ENCODE measurements around the gene ABCF3. TPM values are rescaled to one million over a fixed set of nuclear protein-coding genes. Genes with fewer than 3 reads are reported as not detected.

Gene ABCF3
- polyA plus RNA-seq, 1 donor (not counting 4 experiments of a cell fraction or from before 2014, with no cell fraction given) = 39.2 TPM

DNA sequence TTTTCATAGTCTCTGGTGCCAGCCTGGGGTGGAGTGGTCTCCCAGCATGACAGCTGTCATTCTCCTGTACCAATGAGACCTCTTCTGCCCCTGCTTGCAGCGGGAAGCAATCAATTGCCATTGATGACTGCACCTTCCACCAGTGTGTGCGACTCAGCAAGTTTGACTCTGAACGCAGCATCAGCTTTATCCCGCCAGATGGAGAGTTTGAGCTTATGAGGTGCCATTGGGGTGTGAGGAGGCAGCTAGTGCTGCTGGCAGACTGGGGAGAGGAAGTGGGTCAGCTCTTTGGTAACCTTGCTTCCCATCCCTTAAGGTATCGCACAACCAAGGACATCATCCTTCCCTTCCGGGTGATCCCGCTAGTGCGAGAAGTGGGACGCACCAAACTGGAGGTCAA lies 4.4 kb upstream of the ABCF3 start:
- H3K4me2 ChIP-seq (ENCODE audit: control insufficient read depth, extremely low read depth, insufficient read depth, low read depth, low read length) = no peak overlapping the region
- DNase-seq (ENCODE audit: low read depth, low spot score) = no peak
- no peaks in the 10 kb centered on the region for H4K20me1 ChIP-seq (ENCODE audit: control insufficient read depth, extremely low read depth, insufficient read depth, low read length)
- H2AFZ ChIP-seq (ENCODE audit: control insufficient read depth, low read length) = no peak overlapping the region
- dilution Hi-C loops (cut with MboI; ENCODE audit: extremely low pct_ligation_motif_present, low sequenced_read_pairs) = no loop called here
- no peak overlapping the region for H3K27ac ChIP-seq (ENCODE audit: control insufficient read depth, insufficient read depth, low read length)
- no peaks in the 10 kb centered on the region for H3K27me3 ChIP-seq (ENCODE audit: control insufficient read depth, extremely low read depth, insufficient read depth, low read length)
- no peak overlapping the region for H3K9ac ChIP-seq (ENCODE audit: control insufficient read depth, extremely low read depth, insufficient read depth, low read length)
- H3K4me3 ChIP-seq (ENCODE audit: control insufficient read depth in 2 of 3, extremely low read depth in 1 of 3, insufficient read depth in 2 of 3, low read depth in 1 of 3, low read length in 3 of 3) = no peak overlapping the region
- H3K79me2 ChIP-seq (ENCODE audit: control insufficient read depth, insufficient read depth, low read length) = peaks cover 31% of the 10 kb centered on the region
- FAIRE-seq = no peak
- peaks cover 59 to 70% of the 10 kb centered on the region in 2 experiments for H3K36me3 ChIP-seq (ENCODE audit: control insufficient read depth in 2 of 2, extremely low read depth in 1 of 2, insufficient read depth in 2 of 2, low read length in 2 of 2)
- H3K9me1 ChIP-seq (ENCODE audit: control insufficient read depth, extremely low read depth, insufficient read depth, low read length) = no peaks in the 10 kb centered on the region
- H3K9me3 ChIP-seq (ENCODE audit: control insufficient read depth, low read depth, low read length) = no peaks in the 10 kb centered on the region
- TF ChIP-seq EZH2 (IDR thresholded peaks at IDR 0.05; ENCODE audit: low read length) (no peak), CTCF (optimal IDR thresholded peaks at IDR 0.05 in 1 of 3, IDR thresholded peaks at IDR 0.05 in 1 of 3, conservative IDR thresholded peaks at IDR 0.05 in 1 of 3; ENCODE audit: extremely low read depth in 1 of 3, insufficient read depth in 2 of 3, low read length in 3 of 3) (no peak)
- peaks cover 16% of the 10 kb centered on the region for H3K4me1 ChIP-seq (ENCODE audit: control insufficient read depth, extremely low read depth, insufficient read depth, low read length)

DNA sequence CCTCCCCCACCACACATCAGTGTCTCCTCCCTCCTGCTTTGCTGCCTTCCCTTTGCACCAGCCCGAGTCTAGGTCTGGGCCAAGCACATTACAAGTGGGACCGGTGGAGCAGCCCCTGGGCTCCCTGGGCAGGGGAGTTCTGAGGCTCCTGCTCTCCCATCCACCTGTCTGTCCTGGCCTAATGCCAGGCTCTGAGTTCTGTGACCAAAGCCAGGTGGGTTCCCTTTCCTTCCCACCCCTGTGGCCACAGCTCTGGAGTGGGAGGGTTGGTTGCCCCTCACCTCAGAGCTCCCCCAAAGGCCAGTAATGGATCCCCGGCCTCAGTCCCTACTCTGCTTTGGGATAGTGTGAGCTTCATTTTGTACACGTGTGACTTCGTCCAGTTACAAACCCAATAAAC lies 2.3 kb upstream of the ABCF3 start:
- Histone ChIP-seq H3K36me3 (ENCODE audit: control insufficient read depth in 2 of 2, extremely low read depth in 1 of 2, insufficient read depth in 2 of 2, low read length in 2 of 2) (peaks cover 57% of the 10 kb centered on the region in 2 experiments), H3K9me3 (ENCODE audit: control insufficient read depth, low read depth, low read length) (no peaks in the 10 kb centered on the region), H3K9ac (ENCODE audit: control insufficient read depth, extremely low read depth, insufficient read depth, low read length) (no peak overlapping the region), H3K27ac (ENCODE audit: control insufficient read depth, insufficient read depth, low read length) (no peak overlapping the region), H3K4me3 (ENCODE audit: control insufficient read depth in 2 of 3, extremely low read depth in 1 of 3, insufficient read depth in 2 of 3, low read depth in 1 of 3, low read length in 3 of 3) (no peak overlapping the region), H3K4me2 (ENCODE audit: control insufficient read depth, extremely low read depth, insufficient read depth, low read depth, low read length) (no peak overlapping the region), H3K79me2 (ENCODE audit: control insufficient read depth, insufficient read depth, low read length) (peaks cover 32% of the 10 kb centered on the region), H3K4me1 (ENCODE audit: control insufficient read depth, extremely low read depth, insufficient read depth, low read length) (peaks cover 15% of the 10 kb centered on the region), H2AFZ (ENCODE audit: control insufficient read depth, low read length) (no peak overlapping the region), H3K9me1 (ENCODE audit: control insufficient read depth, extremely low read depth, insufficient read depth, low read length) (no peaks in the 10 kb centered on the region), H4K20me1 (ENCODE audit: control insufficient read depth, extremely low read depth, insufficient read depth, low read length) (no peaks in the 10 kb centered on the region), H3K27me3 (ENCODE audit: control insufficient read depth, extremely low read depth, insufficient read depth, low read length) (no peaks in the 10 kb centered on the region)
- dilution Hi-C loops (cut with MboI; ENCODE audit: extremely low pct_ligation_motif_present, low sequenced_read_pairs) = no loop called here
- no peak for FAIRE-seq
- no peak for DNase-seq (ENCODE audit: low read depth, low spot score)
- TF ChIP-seq CTCF (optimal IDR thresholded peaks at IDR 0.05 in 1 of 3, IDR thresholded peaks at IDR 0.05 in 1 of 3, conservative IDR thresholded peaks at IDR 0.05 in 1 of 3; ENCODE audit: extremely low read depth in 1 of 3, insufficient read depth in 2 of 3, low read length in 3 of 3) (no peak), EZH2 (IDR thresholded peaks at IDR 0.05; ENCODE audit: low read length) (no peak)
